Gastrocnemius medialis (tissue), 4 donors: ENCODE results near the gene VOPP1.

ENCODE experiments used
- CTCF ChIP-seq, 5 experiments: fragments of 450-650 bp in 3 of 5; fragments of 200-600 bp in 2 of 5; sonication (generic) in 2 of 5; IDR thresholded peaks in 4 of 5; conservative IDR thresholded peaks in 1 of 5; 1 replicate in 4 of 5; 2 replicates in 1 of 5; pipeline ENCODE4 v1.5.1; 2016 to 2019; ENCODE audit warnings: antibody characterized with exemption in 5 of 5, mild to moderate bottlenecking in 3 of 5, moderate library complexity in 3 of 5
- POLR2A ChIP-seq, 2 donors: fragments of 450-650 bp; IDR thresholded peaks; one replicate each; pipeline ENCODE4 v1.6.1; 2017; ENCODE audit warnings: antibody characterized with exemption in 2 of 2, mild to moderate bottlenecking in 2 of 2, moderate library complexity in 2 of 2

- TF ChIP-seq POLR2A (IDR thresholded peaks at IDR 0.05) = no peak
- TF ChIP-seq CTCF (IDR thresholded peaks at IDR 0.05 in 4 of 5, conservative IDR thresholded peaks at IDR 0.05 in 1 of 5) = no peak
These were observed 64.6 kb downstream of the VOPP1 start for GRCh38 chr7:55507743-55508142.
